ENCODE results near the gene ENC1.

Gene ENC1

GRCh38 chr5:74613283-74613682 is 27.2 kb downstream of the ENC1 start:
- no peak overlapping the region for H3K27ac Mint-ChIP-seq
- no peaks in the 10 kb centered on the region for H3K9me3 Mint-ChIP-seq
- DNase-seq (ENCODE audit: low spot score in 2 of 2): no peak
- ATAC-seq: no peak
- no peak overlapping the region for H3K4me3 Mint-ChIP-seq
- H3K36me3 Mint-ChIP-seq: no peaks in the 10 kb centered on the region
- no peaks in the 10 kb centered on the region for H3K4me1 Mint-ChIP-seq

- H3K4me1 Mint-ChIP-seq: no peaks in the 10 kb centered on the region
- H3K9me3 Mint-ChIP-seq: no peaks in the 10 kb centered on the region
- H3K4me3 Mint-ChIP-seq: no peak overlapping the region
- DNase-seq (ENCODE audit: low spot score in 2 of 2): no peak
- ATAC-seq: no peak
- no peak overlapping the region for H3K27ac Mint-ChIP-seq
- no peaks in the 10 kb centered on the region for H3K36me3 Mint-ChIP-seq
Observed at GRCh38 chr5:74612045-74612444, 28.5 kb downstream of the ENC1 start.

GRCh38 chr5:74608736-74609601 is 31.6 kb downstream of the ENC1 start:
- no peak overlapping the region for H3K4me3 Mint-ChIP-seq
- no peak for DNase-seq (ENCODE audit: low spot score in 2 of 2)
- ATAC-seq: peak; percentile 67
- no peaks in the 10 kb centered on the region for H3K36me3 Mint-ChIP-seq
- H3K9me3 Mint-ChIP-seq: no peaks in the 10 kb centered on the region
- H3K27ac Mint-ChIP-seq: no peak overlapping the region
- H3K4me1 Mint-ChIP-seq: no peaks in the 10 kb centered on the region

DNA sequence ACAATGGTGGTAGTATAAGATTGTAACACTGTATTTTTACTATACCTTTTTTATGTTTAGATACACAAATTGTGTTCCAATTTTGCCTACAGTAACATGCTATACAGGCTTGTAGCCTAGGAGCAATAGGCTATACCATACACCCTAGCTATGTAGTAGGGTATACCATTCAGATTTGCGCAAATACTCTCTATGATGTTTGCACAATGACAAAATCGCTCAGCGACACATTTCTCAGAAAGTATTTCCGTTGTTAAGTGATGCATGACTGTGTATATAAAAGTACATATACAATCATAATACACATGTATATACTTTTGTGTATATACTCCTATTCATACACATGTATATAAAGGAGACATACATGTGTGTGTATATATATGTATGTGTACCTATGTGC is 34.8 kb downstream of the ENC1 start:
- no peaks in the 10 kb centered on the region for H3K36me3 Mint-ChIP-seq
- no peak overlapping the region for H3K27ac Mint-ChIP-seq
- H3K4me3 Mint-ChIP-seq: no peak overlapping the region
- H3K9me3 Mint-ChIP-seq: no peaks in the 10 kb centered on the region
- ATAC-seq: no peak
- DNase-seq (ENCODE audit: low spot score in 2 of 2): no peak
- no peaks in the 10 kb centered on the region for H3K4me1 Mint-ChIP-seq

GRCh38 chr5:74603376-74603775 is 37.2 kb downstream of the ENC1 start:
- no peak for DNase-seq (ENCODE audit: low spot score in 2 of 2)
- no peak for ATAC-seq
- Mint-ChIP-seq H3K36me3 (no peaks in the 10 kb centered on the region), H3K4me3 (no peak overlapping the region), H3K4me1 (no peaks in the 10 kb centered on the region), H3K9me3 (no peaks in the 10 kb centered on the region), H3K27ac (no peak overlapping the region)

- Mint-ChIP-seq H3K27ac (no peak overlapping the region), H3K9me3 (no peaks in the 10 kb centered on the region), H3K4me3 (no peak overlapping the region), H3K4me1 (no peaks in the 10 kb centered on the region), H3K36me3 (no peaks in the 10 kb centered on the region)
- ATAC-seq (no peak), DNase-seq (ENCODE audit: low spot score in 2 of 2) (no peak)
Observed at GRCh38 chr5:74599148-74599547, 41.4 kb downstream of the ENC1 start.

- no peak for DNase-seq (ENCODE audit: low spot score in 2 of 2)
- Mint-ChIP-seq H3K36me3 (no peaks in the 10 kb centered on the region), H3K27ac (no peak overlapping the region), H3K9me3 (no peaks in the 10 kb centered on the region), H3K4me1 (no peaks in the 10 kb centered on the region), H3K4me3 (no peak overlapping the region)
- ATAC-seq: no peak
Observed at GRCh38 chr5:74598731-74599130, 41.8 kb downstream of the ENC1 start.

DNA sequence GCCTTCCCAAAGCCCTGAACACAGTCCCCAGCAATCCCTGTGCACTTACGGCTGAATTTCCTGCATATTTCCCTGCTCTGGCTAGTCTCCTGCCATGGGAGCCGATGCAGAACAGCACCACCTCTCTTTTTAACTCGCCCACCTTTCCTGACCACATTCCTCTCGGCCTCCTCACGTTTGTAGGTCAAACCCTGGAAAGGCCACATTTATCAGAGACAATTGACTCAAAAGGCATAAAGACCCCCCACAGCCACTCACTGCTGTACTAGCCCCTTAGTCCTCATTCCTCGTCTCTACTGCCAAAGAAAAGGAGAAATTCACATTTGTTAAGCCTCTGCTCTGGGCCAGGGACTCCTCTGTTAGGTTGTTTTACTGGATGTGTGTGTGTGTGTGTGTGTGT is 43.6 kb downstream of the ENC1 start:
- Mint-ChIP-seq H3K4me3 (no peak overlapping the region), H3K36me3 (no peaks in the 10 kb centered on the region), H3K4me1 (no peaks in the 10 kb centered on the region), H3K9me3 (no peaks in the 10 kb centered on the region), H3K27ac (no peak overlapping the region)
- no peak for DNase-seq (ENCODE audit: low spot score in 2 of 2)
- no peak for ATAC-seq

- DNase-seq (ENCODE audit: low spot score in 2 of 2) (no peak), ATAC-seq (no peak)
- Mint-ChIP-seq H3K4me1 (no peaks in the 10 kb centered on the region), H3K27ac (no peak overlapping the region), H3K4me3 (no peak overlapping the region), H3K36me3 (no peaks in the 10 kb centered on the region), H3K9me3 (no peaks in the 10 kb centered on the region)
Observed at GRCh38 chr5:74595143-74595925, 45.2 kb downstream of the ENC1 start.

DNA sequence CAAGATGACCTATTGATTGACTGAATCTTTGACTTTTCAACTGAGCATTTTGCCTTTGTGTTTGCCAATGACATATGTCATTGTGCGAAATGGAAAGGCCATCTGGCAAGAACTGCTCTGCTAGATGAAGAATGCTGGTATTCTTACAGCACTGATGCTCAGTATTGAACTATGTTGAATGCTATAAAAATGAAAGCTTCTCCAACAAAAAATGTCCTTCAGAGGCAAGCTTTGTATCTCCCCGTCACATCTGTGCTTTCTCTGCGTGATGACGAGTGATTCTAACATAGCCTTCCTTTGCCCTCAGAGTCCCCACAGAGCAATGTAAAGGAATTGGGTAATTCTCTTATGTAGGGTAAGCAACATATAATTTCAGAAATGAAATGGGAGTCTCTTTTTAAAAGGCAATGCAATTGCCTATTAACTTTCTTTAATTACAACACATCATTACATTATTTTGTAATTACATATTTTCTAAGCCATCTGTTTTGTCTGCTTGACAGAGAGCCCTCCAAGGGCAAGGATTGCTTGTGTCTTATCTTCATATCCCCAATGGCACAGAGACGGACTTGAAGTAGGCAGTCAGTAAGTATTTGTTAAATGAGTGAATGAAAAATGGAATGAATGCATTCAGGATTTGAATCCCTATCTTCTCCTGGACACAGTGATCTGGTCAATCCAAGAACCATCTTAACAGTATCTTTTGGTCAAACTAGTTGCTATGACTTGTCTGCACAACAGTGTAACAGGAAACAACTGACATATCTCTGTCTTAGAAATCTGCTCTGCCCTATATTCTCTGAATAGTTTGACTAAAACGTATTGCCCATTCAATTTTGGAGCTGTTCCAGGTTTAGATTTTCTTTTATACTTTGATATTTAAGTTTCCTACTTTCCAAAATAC is 46.1 kb downstream of the ENC1 start:
- Mint-ChIP-seq H3K9me3 (no peaks in the 10 kb centered on the region), H3K36me3 (no peaks in the 10 kb centered on the region), H3K4me1 (no peaks in the 10 kb centered on the region), H3K4me3 (no peak overlapping the region), H3K27ac (no peak overlapping the region)
- no peak for DNase-seq (ENCODE audit: low spot score in 2 of 2)
- no peak for ATAC-seq

DNA sequence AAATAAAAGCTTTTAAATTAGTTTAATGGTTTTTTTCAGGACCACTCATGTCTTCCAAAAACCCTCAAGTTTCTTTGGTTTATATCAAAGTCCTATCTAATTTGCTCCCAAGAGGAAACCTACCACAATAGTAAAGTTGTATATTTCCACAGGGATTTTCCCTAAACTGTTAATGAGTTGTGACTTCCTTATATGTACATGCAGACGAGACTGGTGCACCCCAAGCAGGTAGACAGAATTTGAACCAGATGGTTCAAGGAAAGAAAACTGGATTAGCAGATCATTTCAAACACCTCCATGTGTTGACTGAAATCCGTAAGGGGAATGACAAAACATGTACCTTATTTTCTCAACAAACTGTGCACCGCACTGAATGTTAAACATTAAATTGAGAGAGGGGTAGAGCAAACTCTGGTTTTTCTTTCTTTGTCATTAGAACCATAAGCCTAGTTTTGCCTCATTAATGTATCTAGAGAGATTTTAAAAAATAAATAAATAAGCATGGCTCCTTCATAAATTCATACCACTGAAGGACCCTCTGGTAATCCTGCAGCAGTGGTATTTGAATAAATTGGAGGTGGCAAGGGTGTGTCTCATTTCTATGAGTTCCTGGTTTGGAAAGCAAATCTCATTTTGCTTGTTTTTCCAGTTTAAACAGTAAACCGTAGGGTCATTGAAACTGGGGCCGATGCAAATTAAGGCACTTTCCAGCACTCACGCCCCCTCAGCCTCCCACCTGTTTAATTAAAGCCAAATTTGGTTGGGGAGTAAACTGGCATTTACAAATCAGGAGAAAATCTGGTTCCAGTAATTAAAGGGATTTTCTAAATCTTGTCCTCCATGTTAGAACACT is 51.1 kb downstream of the ENC1 start:
- no peak for DNase-seq (ENCODE audit: low spot score in 2 of 2)

DNA sequence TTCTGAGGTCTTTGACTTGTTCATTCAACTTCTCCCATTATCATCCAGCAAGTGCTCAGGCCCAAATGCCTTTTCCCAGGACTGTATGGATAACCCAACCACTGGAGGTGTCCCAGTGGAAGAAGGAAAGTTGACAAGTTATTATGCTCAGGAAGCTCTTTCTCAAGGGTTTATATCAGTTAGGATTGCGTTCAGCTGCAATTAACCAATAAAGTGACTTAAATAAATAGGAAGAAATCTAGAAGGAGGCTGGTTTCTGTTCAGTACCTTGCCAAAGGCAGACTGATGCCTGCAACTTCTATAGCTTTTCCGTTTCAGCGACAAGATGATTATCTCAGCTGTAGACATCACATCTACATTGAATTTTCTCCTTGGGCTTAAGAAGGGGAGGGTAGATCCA is 52.1 kb downstream of the ENC1 start:
- H3K4me1 Mint-ChIP-seq: peaks cover 8% of the 10 kb centered on the region
- no peak overlapping the region for H3K4me3 Mint-ChIP-seq
- no peak for DNase-seq (ENCODE audit: low spot score in 2 of 2)
- no peak overlapping the region for H3K27ac Mint-ChIP-seq
- H3K9me3 Mint-ChIP-seq: no peaks in the 10 kb centered on the region
- ATAC-seq: no peak
- H3K36me3 Mint-ChIP-seq: no peaks in the 10 kb centered on the region

More for the DNA sequence above, 51.1 kb downstream of the ENC1 start:
- Mint-ChIP-seq H3K27ac (no peak overlapping the region), H3K4me1 (peaks cover 8% of the 10 kb centered on the region), H3K9me3 (no peaks in the 10 kb centered on the region), H3K4me3 (no peak overlapping the region), H3K36me3 (no peaks in the 10 kb centered on the region)
- ATAC-seq: no peak

DNA sequence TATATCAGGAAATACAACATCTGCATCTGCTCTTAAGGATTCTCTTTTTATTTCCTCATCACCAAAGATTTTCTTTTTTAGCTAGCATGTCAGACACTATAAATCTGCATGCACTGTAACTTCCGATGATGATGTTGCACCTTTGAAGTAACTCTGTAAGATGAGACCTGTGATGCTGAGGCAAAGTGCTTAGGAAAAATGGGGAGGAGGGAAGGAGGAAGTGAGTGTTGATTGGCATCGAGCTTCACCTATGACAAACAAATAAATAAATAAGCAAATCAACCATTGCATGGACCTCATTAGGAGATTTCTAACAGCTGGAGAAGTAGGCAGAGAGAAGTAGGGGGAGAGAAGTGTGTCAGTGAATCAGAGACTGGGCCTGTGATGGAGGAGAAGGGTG is 52.6 kb downstream of the ENC1 start:
- H3K9me3 Mint-ChIP-seq: no peaks in the 10 kb centered on the region
- no peaks in the 10 kb centered on the region for H3K36me3 Mint-ChIP-seq
- no peak overlapping the region for H3K4me3 Mint-ChIP-seq
- ATAC-seq: no peak
- H3K4me1 Mint-ChIP-seq: peaks cover 8% of the 10 kb centered on the region
- no peak for DNase-seq (ENCODE audit: low spot score in 2 of 2)
- H3K27ac Mint-ChIP-seq: no peak overlapping the region

GRCh38 chr5:74587300-74587699 is 53.2 kb downstream of the ENC1 start:
- no peak overlapping the region for H3K4me3 Mint-ChIP-seq
- H3K9me3 Mint-ChIP-seq: no peaks in the 10 kb centered on the region
- H3K4me1 Mint-ChIP-seq: peaks cover 8% of the 10 kb centered on the region
- H3K36me3 Mint-ChIP-seq: no peaks in the 10 kb centered on the region
- no peak for DNase-seq (ENCODE audit: low spot score in 2 of 2)
- no peak for ATAC-seq
- no peak overlapping the region for H3K27ac Mint-ChIP-seq
